ENCODE measurements around the gene ARFIP1. TPM values are rescaled to one million over a fixed set of nuclear protein-coding genes. Genes with fewer than 3 reads are reported as not detected.

ARFIP1 gene
- total and polyA plus RNA-seq, 2 of the 8 experiments (the other 6 are each of a cell fraction or from before 2014, with no cell fraction given): 13.5 to 38.0 TPM

DNA sequence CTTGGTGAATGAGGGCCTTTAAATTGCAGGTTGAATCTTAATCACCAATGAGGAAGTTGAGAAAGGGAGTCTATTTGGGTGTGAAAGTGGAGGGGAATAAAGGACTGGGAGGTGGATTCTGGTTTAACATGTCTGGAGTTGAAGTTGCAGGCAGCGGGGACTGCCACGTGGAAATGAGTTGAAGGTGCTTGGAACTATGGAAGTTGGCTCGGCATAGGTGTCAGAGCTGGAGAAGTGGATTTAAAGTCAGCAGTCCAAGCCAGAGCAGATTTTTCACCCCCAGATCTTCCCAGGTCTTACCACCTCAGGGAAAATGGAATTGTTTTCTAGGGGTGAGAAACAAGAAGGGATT lies 45.1 kb upstream of the ARFIP1 start (continued):
- TF ChIP-seq, protein P1, sequence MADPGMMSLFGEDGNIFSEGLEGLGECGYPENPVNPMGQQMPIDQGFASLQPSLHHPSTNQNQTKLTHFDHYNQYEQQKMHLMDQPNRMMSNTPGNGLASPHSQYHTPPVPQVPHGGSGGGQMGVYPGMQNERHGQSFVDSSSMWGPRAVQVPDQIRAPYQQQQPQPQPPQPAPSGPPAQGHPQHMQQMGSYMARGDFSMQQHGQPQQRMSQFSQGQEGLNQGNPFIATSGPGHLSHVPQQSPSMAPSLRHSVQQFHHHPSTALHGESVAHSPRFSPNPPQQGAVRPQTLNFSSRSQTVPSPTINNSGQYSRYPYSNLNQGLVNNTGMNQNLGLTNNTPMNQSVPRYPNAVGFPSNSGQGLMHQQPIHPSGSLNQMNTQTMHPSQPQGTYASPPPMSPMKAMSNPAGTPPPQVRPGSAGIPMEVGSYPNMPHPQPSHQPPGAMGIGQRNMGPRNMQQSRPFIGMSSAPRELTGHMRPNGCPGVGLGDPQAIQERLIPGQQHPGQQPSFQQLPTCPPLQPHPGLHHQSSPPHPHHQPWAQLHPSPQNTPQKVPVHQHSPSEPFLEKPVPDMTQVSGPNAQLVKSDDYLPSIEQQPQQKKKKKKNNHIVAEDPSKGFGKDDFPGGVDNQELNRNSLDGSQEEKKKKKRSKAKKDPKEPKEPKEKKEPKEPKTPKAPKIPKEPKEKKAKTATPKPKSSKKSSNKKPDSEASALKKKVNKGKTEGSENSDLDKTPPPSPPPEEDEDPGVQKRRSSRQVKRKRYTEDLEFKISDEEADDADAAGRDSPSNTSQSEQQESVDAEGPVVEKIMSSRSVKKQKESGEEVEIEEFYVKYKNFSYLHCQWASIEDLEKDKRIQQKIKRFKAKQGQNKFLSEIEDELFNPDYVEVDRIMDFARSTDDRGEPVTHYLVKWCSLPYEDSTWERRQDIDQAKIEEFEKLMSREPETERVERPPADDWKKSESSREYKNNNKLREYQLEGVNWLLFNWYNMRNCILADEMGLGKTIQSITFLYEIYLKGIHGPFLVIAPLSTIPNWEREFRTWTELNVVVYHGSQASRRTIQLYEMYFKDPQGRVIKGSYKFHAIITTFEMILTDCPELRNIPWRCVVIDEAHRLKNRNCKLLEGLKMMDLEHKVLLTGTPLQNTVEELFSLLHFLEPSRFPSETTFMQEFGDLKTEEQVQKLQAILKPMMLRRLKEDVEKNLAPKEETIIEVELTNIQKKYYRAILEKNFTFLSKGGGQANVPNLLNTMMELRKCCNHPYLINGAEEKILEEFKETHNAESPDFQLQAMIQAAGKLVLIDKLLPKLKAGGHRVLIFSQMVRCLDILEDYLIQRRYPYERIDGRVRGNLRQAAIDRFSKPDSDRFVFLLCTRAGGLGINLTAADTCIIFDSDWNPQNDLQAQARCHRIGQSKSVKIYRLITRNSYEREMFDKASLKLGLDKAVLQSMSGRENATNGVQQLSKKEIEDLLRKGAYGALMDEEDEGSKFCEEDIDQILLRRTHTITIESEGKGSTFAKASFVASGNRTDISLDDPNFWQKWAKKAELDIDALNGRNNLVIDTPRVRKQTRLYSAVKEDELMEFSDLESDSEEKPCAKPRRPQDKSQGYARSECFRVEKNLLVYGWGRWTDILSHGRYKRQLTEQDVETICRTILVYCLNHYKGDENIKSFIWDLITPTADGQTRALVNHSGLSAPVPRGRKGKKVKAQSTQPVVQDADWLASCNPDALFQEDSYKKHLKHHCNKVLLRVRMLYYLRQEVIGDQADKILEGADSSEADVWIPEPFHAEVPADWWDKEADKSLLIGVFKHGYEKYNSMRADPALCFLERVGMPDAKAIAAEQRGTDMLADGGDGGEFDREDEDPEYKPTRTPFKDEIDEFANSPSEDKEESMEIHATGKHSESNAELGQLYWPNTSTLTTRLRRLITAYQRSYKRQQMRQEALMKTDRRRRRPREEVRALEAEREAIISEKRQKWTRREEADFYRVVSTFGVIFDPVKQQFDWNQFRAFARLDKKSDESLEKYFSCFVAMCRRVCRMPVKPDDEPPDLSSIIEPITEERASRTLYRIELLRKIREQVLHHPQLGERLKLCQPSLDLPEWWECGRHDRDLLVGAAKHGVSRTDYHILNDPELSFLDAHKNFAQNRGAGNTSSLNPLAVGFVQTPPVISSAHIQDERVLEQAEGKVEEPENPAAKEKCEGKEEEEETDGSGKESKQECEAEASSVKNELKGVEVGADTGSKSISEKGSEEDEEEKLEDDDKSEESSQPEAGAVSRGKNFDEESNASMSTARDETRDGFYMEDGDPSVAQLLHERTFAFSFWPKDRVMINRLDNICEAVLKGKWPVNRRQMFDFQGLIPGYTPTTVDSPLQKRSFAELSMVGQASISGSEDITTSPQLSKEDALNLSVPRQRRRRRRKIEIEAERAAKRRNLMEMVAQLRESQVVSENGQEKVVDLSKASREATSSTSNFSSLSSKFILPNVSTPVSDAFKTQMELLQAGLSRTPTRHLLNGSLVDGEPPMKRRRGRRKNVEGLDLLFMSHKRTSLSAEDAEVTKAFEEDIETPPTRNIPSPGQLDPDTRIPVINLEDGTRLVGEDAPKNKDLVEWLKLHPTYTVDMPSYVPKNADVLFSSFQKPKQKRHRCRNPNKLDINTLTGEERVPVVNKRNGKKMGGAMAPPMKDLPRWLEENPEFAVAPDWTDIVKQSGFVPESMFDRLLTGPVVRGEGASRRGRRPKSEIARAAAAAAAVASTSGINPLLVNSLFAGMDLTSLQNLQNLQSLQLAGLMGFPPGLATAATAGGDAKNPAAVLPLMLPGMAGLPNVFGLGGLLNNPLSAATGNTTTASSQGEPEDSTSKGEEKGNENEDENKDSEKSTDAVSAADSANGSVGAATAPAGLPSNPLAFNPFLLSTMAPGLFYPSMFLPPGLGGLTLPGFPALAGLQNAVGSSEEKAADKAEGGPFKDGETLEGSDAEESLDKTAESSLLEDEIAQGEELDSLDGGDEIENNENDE (IDR thresholded peaks at IDR 0.05; ENCODE audit: insufficient replicate concordance, low read length): no peak
- no peak for TF ChIP-seq POLR2AphosphoS5 (IDR thresholded peaks at IDR 0.05; ENCODE audit: low read depth, low read length)
- no peak for TF ChIP-seq SIRT6 (IDR thresholded peaks at IDR 0.05; ENCODE audit: low read length)
- TF ChIP-seq KDM1A (IDR thresholded peaks at IDR 0.05; ENCODE audit: borderline replicate concordance, low read length): no peak
- no peak for TF ChIP-seq GTF2F1 (IDR thresholded peaks at IDR 0.05; ENCODE audit: borderline replicate concordance, low read depth, low read length)
- no peak for TF ChIP-seq CEBPB (IDR thresholded peaks at IDR 0.05; ENCODE audit: low read depth, low read length)
